Measurements from ENCODE around the gene WDFY4. TPM values are rescaled to one million over a fixed set of nuclear protein-coding genes. Genes with fewer than 3 reads are reported as not detected.

The WDFY4 gene
- total RNA-seq, 1 experiment from 2014 or later, result 0.23 TPM

DNA sequence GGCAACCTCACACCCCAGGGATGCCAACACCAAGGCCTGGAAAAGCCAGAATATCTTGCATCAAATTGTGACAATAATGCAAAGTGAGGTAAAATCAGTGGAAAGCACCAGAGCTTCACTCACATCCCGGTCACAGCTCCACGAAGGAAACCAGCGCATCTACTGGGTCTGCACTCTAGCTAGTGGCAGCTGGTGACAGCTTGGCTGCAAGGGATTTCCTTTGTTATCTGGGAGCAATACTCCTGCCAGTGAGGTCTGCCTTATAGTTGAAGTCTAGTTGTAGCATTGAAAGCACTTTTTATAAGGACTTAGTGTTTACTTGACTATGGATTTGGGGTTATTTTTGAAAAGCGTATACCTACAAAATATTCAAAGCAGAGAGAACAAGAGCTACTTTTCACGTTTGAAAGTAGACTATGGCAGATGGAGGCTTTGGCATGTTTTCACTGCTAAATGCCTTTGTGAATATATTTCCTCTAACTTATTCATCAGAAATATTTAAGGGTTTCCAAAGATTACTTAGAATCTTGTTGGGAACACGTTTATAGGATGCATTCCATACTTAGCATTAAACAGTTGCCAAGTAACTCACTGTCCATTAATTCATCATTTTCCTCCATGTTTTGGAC lies 26.1 kb downstream of the WDFY4 start:
- CTCF ChIA-PET, result no interaction called here
- Histone ChIP-seq H3K4me3 (ENCODE audit: low read depth in 2 of 2, low read length in 2 of 2) (no peak overlapping the region), H3K36me3 (ENCODE audit: control insufficient read depth, insufficient read depth, low read length) (no peaks in the 10 kb centered on the region), H3K9me3 (ENCODE audit: control insufficient read depth, insufficient read depth, low read depth, low read length) (no peaks in the 10 kb centered on the region), H3K27me3 (ENCODE audit: control insufficient read depth, insufficient read depth, low read length) (peaks cover 14% of the 10 kb centered on the region), H3K27ac (ENCODE audit: low read length) (no peak overlapping the region), H3K4me1 (ENCODE audit: control insufficient read depth, insufficient read depth, low read length) (no peaks in the 10 kb centered on the region)
- no TSS peak for BruUV-seq (replicated peaks)
- ATAC-seq (no peak), DNase-seq (ENCODE audit: low read depth, low spot score) (no peak)
- intact Hi-C loops (cut with micrococcal nuclease; ENCODE audit: unreplicated experiment) (no loop called here), in situ Hi-C loops (cut with HindIII; ENCODE audit: low pct_unique_long_range_greater_than_20kb, low sequenced_read_pairs) (no loop called here)
- TF ChIP-seq CTCF (IDR thresholded peaks at IDR 0.05), result no peak
- TF ChIP-seq POLR2AphosphoS5 (IDR thresholded peaks at IDR 0.05; ENCODE audit: low read depth, low read length), result no peak
- TF ChIP-seq REST (IDR thresholded peaks at IDR 0.05; ENCODE audit: insufficient read depth in 1 of 2, low read depth in 2 of 2, low read length in 1 of 2), result no peak
- no peak for TF ChIP-seq TCF7L2 (IDR thresholded peaks at IDR 0.05; ENCODE audit: low read depth, low read length)
- POLR2A ChIA-PET, result interaction anchor here (0.6 kb wide), 1 partner anchor 374 kb away, joined by 3 read pairs; no protein-coding TSS in a partner anchor

DNA sequence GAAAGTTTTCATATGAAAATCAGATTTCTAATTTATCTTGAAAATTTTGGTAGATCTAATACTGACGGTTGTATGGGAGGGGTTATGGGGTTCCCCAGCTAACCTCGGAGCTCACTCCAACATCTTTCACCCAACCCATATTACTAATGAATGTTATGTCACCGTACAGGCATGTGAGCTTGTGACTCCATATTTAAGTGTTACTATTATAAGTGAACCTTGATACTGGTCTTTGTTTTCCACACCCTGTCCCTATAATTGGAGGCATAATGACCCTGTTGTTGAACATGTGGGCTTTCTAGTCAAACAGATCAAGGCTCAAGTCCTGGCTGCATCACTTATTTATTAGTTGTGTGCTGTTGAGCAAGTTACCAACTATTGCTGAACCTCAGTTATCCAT lies 27.2 kb downstream of the WDFY4 start:
- no peak for ATAC-seq
- Histone ChIP-seq H3K36me3 (ENCODE audit: control insufficient read depth, insufficient read depth, low read length) (no peaks in the 10 kb centered on the region), H3K27me3 (ENCODE audit: control insufficient read depth, insufficient read depth, low read length) (peaks cover 6% of the 10 kb centered on the region), H3K4me3 (ENCODE audit: low read depth in 2 of 2, low read length in 2 of 2) (no peak overlapping the region), H3K4me1 (ENCODE audit: control insufficient read depth, insufficient read depth, low read length) (no peaks in the 10 kb centered on the region), H3K9me3 (ENCODE audit: control insufficient read depth, insufficient read depth, low read depth, low read length) (no peaks in the 10 kb centered on the region), H3K27ac (ENCODE audit: low read length) (no peak overlapping the region)
- intact Hi-C loops (cut with micrococcal nuclease; ENCODE audit: unreplicated experiment) (no loop called here), in situ Hi-C loops (cut with HindIII; ENCODE audit: low pct_unique_long_range_greater_than_20kb, low sequenced_read_pairs) (no loop called here)
- TF ChIP-seq POLR2AphosphoS5 (IDR thresholded peaks at IDR 0.05; ENCODE audit: low read depth, low read length) (no peak), REST (IDR thresholded peaks at IDR 0.05; ENCODE audit: insufficient read depth in 1 of 2, low read depth in 2 of 2, low read length in 1 of 2) (no peak), SIN3A (IDR thresholded peaks at IDR 0.05; ENCODE audit: borderline replicate concordance, insufficient read depth, low read depth, low read length) (no peak), CTCF (IDR thresholded peaks at IDR 0.05) (no peak), TCF7L2 (IDR thresholded peaks at IDR 0.05; ENCODE audit: low read depth, low read length) (no peak)
- ChIA-PET POLR2A (no interaction called here), CTCF (interaction anchor here (0.6 kb wide), 2 partner anchors 60 to 475 kb away, joined by 5 to 8 read pairs; no protein-coding TSS in a partner anchor)
- BruUV-seq (replicated peaks), result no TSS peak
- DNase-seq (ENCODE audit: low read depth, low spot score), result no peak
